Measurements from ENCODE around the gene GNG13. TPM values are rescaled to one million over a fixed set of nuclear protein-coding genes. Genes with fewer than 3 reads are reported as not detected.
A peak's percentile ranks its signal among the peaks of the same experiment; 100 is the strongest.

Gene GNG13
- total RNA-seq, 1 experiment from 2014 or later: 0.23 TPM

DNA sequence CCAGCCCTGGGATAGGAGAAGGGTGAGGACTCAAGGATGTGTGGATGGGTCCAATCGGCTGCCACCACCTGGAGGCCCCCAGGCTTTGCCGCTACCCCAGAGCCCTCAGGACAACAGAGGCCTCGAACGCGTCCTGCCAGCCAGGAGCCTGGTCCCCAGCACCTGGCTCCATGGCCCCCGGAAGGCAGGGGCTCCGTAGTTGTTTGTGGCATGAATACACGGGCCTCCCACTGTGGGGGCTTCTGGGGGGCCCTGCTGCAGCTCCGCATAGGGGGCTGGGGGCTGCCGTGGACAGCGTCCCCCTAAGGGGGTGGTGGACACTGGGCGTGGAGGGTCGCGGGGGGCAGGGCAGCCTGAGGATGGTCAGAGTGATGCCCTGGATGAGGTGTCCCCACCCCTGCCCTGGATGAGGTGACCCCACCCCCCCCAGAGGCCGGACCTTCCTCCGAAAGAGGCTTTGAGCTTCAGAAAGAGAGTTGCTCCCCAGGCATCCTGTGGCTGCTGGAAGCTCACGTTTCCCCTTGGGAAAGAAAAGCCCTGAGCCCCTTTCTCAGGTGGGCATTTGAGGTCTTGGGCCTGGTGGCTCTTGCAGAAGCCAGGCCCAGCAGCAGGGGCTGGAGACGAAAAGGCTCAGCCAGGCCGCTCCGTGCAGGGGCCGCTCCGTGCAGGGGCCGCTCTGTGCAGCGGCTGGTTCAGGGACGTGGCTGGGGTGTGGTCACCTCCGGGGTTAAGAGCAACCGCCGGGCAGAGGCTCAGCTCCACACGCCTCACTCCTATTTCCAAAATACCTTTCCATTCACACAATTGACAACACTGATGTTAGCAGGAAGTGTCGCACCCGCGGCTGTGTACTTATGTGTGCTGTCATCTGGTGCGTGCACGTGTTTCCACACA, 40.3 kb upstream of the GNG13 start:
- ATAC-seq (no peak), DNase-seq (ENCODE audit: low read depth, low spot score) (no peak)
- intact Hi-C loops (cut with micrococcal nuclease; ENCODE audit: unreplicated experiment) (no loop called here), in situ Hi-C loops (cut with HindIII; ENCODE audit: low pct_unique_long_range_greater_than_20kb, low sequenced_read_pairs) (no loop called here)
- BruUV-seq (replicated peaks): no TSS peak
- CTCF ChIA-PET: no interaction called here
- Histone ChIP-seq H3K4me1 (ENCODE audit: control insufficient read depth, insufficient read depth, low read length) (no peaks in the 10 kb centered on the region), H3K36me3 (ENCODE audit: control insufficient read depth, insufficient read depth, low read length) (no peaks in the 10 kb centered on the region), H3K4me3 (ENCODE audit: low read depth in 2 of 2, low read length in 2 of 2) (no peak overlapping the region), H3K9me3 (ENCODE audit: control insufficient read depth, insufficient read depth, low read depth, low read length) (peaks cover 4% of the 10 kb centered on the region; the same call in 1 of the 2 replicates), H3K27ac (ENCODE audit: low read length) (no peak overlapping the region), H3K27me3 (ENCODE audit: control insufficient read depth, insufficient read depth, low read length) (no peaks in the 10 kb centered on the region)
- TF ChIP-seq SIN3A (IDR thresholded peaks at IDR 0.05; ENCODE audit: borderline replicate concordance, insufficient read depth, low read depth, low read length) (no peak), POLR2AphosphoS5 (IDR thresholded peaks at IDR 0.05; ENCODE audit: low read depth, low read length) (no peak)
- TF ChIP-seq, protein P1, sequence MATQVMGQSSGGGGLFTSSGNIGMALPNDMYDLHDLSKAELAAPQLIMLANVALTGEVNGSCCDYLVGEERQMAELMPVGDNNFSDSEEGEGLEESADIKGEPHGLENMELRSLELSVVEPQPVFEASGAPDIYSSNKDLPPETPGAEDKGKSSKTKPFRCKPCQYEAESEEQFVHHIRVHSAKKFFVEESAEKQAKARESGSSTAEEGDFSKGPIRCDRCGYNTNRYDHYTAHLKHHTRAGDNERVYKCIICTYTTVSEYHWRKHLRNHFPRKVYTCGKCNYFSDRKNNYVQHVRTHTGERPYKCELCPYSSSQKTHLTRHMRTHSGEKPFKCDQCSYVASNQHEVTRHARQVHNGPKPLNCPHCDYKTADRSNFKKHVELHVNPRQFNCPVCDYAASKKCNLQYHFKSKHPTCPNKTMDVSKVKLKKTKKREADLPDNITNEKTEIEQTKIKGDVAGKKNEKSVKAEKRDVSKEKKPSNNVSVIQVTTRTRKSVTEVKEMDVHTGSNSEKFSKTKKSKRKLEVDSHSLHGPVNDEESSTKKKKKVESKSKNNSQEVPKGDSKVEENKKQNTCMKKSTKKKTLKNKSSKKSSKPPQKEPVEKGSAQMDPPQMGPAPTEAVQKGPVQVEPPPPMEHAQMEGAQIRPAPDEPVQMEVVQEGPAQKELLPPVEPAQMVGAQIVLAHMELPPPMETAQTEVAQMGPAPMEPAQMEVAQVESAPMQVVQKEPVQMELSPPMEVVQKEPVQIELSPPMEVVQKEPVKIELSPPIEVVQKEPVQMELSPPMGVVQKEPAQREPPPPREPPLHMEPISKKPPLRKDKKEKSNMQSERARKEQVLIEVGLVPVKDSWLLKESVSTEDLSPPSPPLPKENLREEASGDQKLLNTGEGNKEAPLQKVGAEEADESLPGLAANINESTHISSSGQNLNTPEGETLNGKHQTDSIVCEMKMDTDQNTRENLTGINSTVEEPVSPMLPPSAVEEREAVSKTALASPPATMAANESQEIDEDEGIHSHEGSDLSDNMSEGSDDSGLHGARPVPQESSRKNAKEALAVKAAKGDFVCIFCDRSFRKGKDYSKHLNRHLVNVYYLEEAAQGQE (IDR thresholded peaks at IDR 0.05; ENCODE audit: insufficient read depth in 1 of 2, low read depth in 2 of 2, low read length in 1 of 2): no peak
- POLR2A ChIA-PET: no interaction called here

DNA sequence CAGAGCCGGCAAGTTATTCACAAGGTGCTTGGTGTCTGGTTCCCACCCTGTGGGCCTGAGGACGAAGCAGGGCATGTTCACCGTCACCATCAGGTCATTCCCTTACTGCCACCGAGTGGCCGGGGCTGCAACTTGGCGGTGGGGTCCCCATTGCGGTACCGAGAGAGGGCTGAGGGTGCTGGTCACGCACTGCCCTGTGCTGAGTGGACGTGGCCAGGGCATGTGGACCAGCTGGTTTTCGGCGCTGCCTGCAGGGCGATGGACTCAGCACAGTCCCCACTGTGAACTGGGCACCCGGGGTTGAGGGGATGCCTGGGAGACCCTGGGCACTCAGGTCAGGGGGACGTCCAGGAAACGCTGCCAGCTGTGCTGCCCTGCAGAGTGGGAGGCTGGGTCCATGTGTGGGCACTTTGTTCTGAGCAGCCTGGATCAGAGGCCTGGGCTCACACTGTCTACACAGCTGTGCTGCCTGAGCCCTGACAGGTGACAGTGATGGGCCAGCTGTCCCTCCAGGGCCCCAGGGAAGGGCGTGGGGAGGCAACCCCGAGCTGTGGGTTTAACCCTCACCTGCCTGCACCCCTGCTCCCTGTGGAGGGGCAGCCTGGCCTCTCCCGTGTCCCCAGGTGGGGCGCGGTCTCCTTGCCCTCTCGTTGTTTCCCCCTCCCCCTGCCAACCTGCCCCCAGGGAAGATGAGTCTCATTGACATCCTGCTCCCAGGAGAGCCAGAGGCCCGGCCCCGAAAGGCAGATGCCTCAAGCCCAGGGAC, 39.3 kb upstream of the GNG13 start:
- Histone ChIP-seq H3K4me1 (ENCODE audit: control insufficient read depth, insufficient read depth, low read length) (no peaks in the 10 kb centered on the region), H3K9me3 (ENCODE audit: control insufficient read depth, insufficient read depth, low read depth, low read length) (peaks cover 4% of the 10 kb centered on the region; the same call in 1 of the 2 replicates), H3K27me3 (ENCODE audit: control insufficient read depth, insufficient read depth, low read length) (no peaks in the 10 kb centered on the region), H3K4me3 (ENCODE audit: low read depth in 2 of 2, low read length in 2 of 2) (no peak overlapping the region), H3K27ac (ENCODE audit: low read length) (no peak overlapping the region), H3K36me3 (ENCODE audit: control insufficient read depth, insufficient read depth, low read length) (no peaks in the 10 kb centered on the region)
- BruUV-seq (replicated peaks): no TSS peak
- TF ChIP-seq, protein P1 (IDR thresholded peaks at IDR 0.05; ENCODE audit: insufficient read depth in 1 of 2, low read depth in 2 of 2, low read length in 1 of 2): no peak
- no peak for TF ChIP-seq SIN3A (IDR thresholded peaks at IDR 0.05; ENCODE audit: borderline replicate concordance, insufficient read depth, low read depth, low read length)
- ChIA-PET POLR2A (no interaction called here), CTCF (no interaction called here)
- in situ Hi-C loops (cut with HindIII; ENCODE audit: low pct_unique_long_range_greater_than_20kb, low sequenced_read_pairs): no loop called here
- intact Hi-C loops (cut with micrococcal nuclease; ENCODE audit: unreplicated experiment): no loop called here
- DNase-seq (ENCODE audit: low read depth, low spot score) (no peak), ATAC-seq (peak; percentile 67; the same call in 1 of the 2 replicates)

Data from Panc1 (cell line).